ENCODE data around the gene EPHA4.

EPHA4 gene

GRCh38 chr2:221447310-221447709 is 124.8 kb downstream of the EPHA4 start:
- H3K9me2 ChIP-seq (replicated peaks; ENCODE audit: insufficient read depth, low read length): no peaks in the 10 kb centered on the region
- no peaks in the 10 kb centered on the region for H3F3A ChIP-seq (ENCODE audit: insufficient read depth, low read length)
- H3K9me3 ChIP-seq (replicated peaks; ENCODE audit: insufficient read depth, low read length): no peaks in the 10 kb centered on the region
- no peaks in the 10 kb centered on the region for H3K79me2 ChIP-seq (ENCODE audit: low read length)
- no peak overlapping the region for H3K9ac ChIP-seq (ENCODE audit: low read length)
- H3K27me3 ChIP-seq (replicated peaks; ENCODE audit: insufficient read depth, low read length): no peaks in the 10 kb centered on the region
- no peaks in the 10 kb centered on the region for H3K4me1 ChIP-seq (ENCODE audit: low read length)
- no peak overlapping the region for H3K4me3 ChIP-seq (ENCODE audit: low read length)
- no peak overlapping the region for H3K4me2 ChIP-seq (ENCODE audit: low read depth, low read length)
- H3K27ac ChIP-seq (ENCODE audit: low read length): no peak overlapping the region
- no peak for DNase-seq
- H3K36me3 ChIP-seq (replicated peaks; ENCODE audit: insufficient read depth, low read length): no peaks in the 10 kb centered on the region
- TF ChIP-seq EZH2 (optimal IDR thresholded peaks at IDR 0.05; ENCODE audit: low read depth, low read length): no peak
- TF ChIP-seq CTCF (IDR thresholded peaks at IDR 0.05; ENCODE audit: low read length): no peak
- no peak for TF ChIP-seq EZH2phosphoT487 (IDR thresholded peaks at IDR 0.05; ENCODE audit: low read length)
- no peaks in the 10 kb centered on the region for H4K20me1 ChIP-seq (ENCODE audit: insufficient read depth, low read length)
- no peak overlapping the region for H2AFZ ChIP-seq (ENCODE audit: low read length)

GRCh38 chr2:221446140-221446539 is 126.0 kb downstream of the EPHA4 start:
- H3K27me3 ChIP-seq (replicated peaks; ENCODE audit: insufficient read depth, low read length): no peaks in the 10 kb centered on the region

GRCh38 chr2:221444106-221444505 is 128.0 kb downstream of the EPHA4 start:
- Histone ChIP-seq H3K9me2 (replicated peaks; ENCODE audit: insufficient read depth, low read length) (no peaks in the 10 kb centered on the region), H3K27me3 (replicated peaks; ENCODE audit: insufficient read depth, low read length) (no peaks in the 10 kb centered on the region), H3K4me2 (ENCODE audit: low read depth, low read length) (no peak overlapping the region), H3K27ac (ENCODE audit: low read length) (no peak overlapping the region), H3K36me3 (replicated peaks; ENCODE audit: insufficient read depth, low read length) (no peaks in the 10 kb centered on the region), H3F3A (ENCODE audit: insufficient read depth, low read length) (no peaks in the 10 kb centered on the region), H3K4me3 (ENCODE audit: low read length) (no peak overlapping the region), H3K9me3 (replicated peaks; ENCODE audit: insufficient read depth, low read length) (no peaks in the 10 kb centered on the region), H2AFZ (ENCODE audit: low read length) (no peak overlapping the region), H3K4me1 (ENCODE audit: low read length) (no peaks in the 10 kb centered on the region), H3K79me2 (ENCODE audit: low read length) (no peaks in the 10 kb centered on the region), H3K9ac (ENCODE audit: low read length) (no peak overlapping the region), H4K20me1 (ENCODE audit: insufficient read depth, low read length) (no peaks in the 10 kb centered on the region)
- no peak for DNase-seq
- TF ChIP-seq EZH2 (optimal IDR thresholded peaks at IDR 0.05; ENCODE audit: low read depth, low read length) (no peak), CTCF (IDR thresholded peaks at IDR 0.05; ENCODE audit: low read length) (no peak), EZH2phosphoT487 (IDR thresholded peaks at IDR 0.05; ENCODE audit: low read length) (no peak)

More at GRCh38 chr2:221446140-221446539, 126.0 kb downstream of the EPHA4 start:
- no peak for TF ChIP-seq EZH2phosphoT487 (IDR thresholded peaks at IDR 0.05; ENCODE audit: low read length)
- Histone ChIP-seq H3K4me1 (ENCODE audit: low read length) (no peaks in the 10 kb centered on the region), H3K36me3 (replicated peaks; ENCODE audit: insufficient read depth, low read length) (no peaks in the 10 kb centered on the region), H3K9me3 (replicated peaks; ENCODE audit: insufficient read depth, low read length) (no peaks in the 10 kb centered on the region), H3K9ac (ENCODE audit: low read length) (no peak overlapping the region), H3F3A (ENCODE audit: insufficient read depth, low read length) (no peaks in the 10 kb centered on the region), H3K4me3 (ENCODE audit: low read length) (no peak overlapping the region), H4K20me1 (ENCODE audit: insufficient read depth, low read length) (no peaks in the 10 kb centered on the region), H3K79me2 (ENCODE audit: low read length) (no peaks in the 10 kb centered on the region), H3K27ac (ENCODE audit: low read length) (no peak overlapping the region), H2AFZ (ENCODE audit: low read length) (no peak overlapping the region), H3K9me2 (replicated peaks; ENCODE audit: insufficient read depth, low read length) (no peaks in the 10 kb centered on the region), H3K4me2 (ENCODE audit: low read depth, low read length) (no peak overlapping the region)
- DNase-seq: no peak

GRCh38 chr2:221443645-221444044 is 128.5 kb downstream of the EPHA4 start:
- no peaks in the 10 kb centered on the region for H3K9me2 ChIP-seq (replicated peaks; ENCODE audit: insufficient read depth, low read length)
- H3F3A ChIP-seq (ENCODE audit: insufficient read depth, low read length): no peaks in the 10 kb centered on the region
- no peak overlapping the region for H3K9ac ChIP-seq (ENCODE audit: low read length)
- H3K4me2 ChIP-seq (ENCODE audit: low read depth, low read length): no peak overlapping the region
- H3K27ac ChIP-seq (ENCODE audit: low read length): no peak overlapping the region
- no peak overlapping the region for H2AFZ ChIP-seq (ENCODE audit: low read length)
- no peak overlapping the region for H3K4me3 ChIP-seq (ENCODE audit: low read length)
- H3K9me3 ChIP-seq (replicated peaks; ENCODE audit: insufficient read depth, low read length): no peaks in the 10 kb centered on the region
- H4K20me1 ChIP-seq (ENCODE audit: insufficient read depth, low read length): no peaks in the 10 kb centered on the region
- H3K79me2 ChIP-seq (ENCODE audit: low read length): no peaks in the 10 kb centered on the region
- H3K36me3 ChIP-seq (replicated peaks; ENCODE audit: insufficient read depth, low read length): no peaks in the 10 kb centered on the region
- TF ChIP-seq CTCF (IDR thresholded peaks at IDR 0.05; ENCODE audit: low read length) (no peak), EZH2phosphoT487 (IDR thresholded peaks at IDR 0.05; ENCODE audit: low read length) (no peak), EZH2 (optimal IDR thresholded peaks at IDR 0.05; ENCODE audit: low read depth, low read length) (no peak)
- DNase-seq: no peak
- no peaks in the 10 kb centered on the region for H3K27me3 ChIP-seq (replicated peaks; ENCODE audit: insufficient read depth, low read length)
- no peaks in the 10 kb centered on the region for H3K4me1 ChIP-seq (ENCODE audit: low read length)
